GM23248 (cell line): ENCODE measurements around the gene SVEP1.

Experiments used
- EZH2 ChIP-seq: fragments of 200-600 bp; sonication (generic); IDR thresholded peaks from 2 replicates; pipeline ENCODE4 v1.6.1; 2018; ENCODE audit warnings: antibody characterized with exemption, mild to moderate bottlenecking; ENCODE audit not compliant: insufficient read depth, poor library complexity, severe bottlenecking
- EZH2phosphoT487 ChIP-seq: fragments of 200-600 bp; sonication (generic); IDR thresholded peaks from 2 replicates; pipeline ENCODE4 v1.6.1; 2018; ENCODE audit warnings: antibody characterized with exemption, moderate library complexity, mild to moderate bottlenecking, low read depth; ENCODE audit not compliant: insufficient read depth

DNA sequence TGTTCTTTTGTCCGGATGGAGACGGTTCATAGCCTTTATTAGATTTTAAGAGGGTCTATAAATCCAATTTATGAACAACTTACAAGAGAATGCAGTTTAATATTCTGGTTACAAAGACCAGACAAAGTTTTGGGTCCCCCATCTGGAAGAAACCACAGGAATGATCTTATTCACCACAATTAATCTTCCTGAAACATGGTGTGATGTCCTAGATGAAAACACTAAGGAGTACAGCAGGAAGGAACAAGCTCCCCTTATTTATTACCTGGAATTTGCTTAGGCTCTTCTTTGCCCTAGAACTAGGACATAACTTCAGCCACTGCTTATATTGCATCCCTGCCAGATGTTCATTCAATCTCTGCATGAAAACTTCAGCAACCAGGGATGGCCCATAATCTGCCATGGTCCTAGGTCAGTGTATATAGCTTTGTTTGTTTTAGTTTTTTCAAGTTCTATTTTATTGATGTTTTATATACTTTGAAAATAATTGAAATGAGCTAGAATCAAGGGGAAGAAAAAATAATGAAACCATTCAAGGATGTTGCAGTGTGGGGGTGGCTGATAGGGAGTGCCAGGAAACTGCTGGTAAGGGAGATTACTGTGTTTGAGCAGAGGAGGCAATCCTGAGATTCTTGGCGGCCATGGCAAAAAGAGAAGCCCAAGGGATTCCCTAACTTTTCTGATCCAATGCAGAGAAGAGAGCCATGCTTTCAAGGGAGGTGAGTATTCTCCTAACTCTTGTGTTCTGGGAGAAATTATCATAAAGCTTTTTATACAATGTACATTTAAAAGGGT is 258.7 kb downstream of the SVEP1 start:
- TF ChIP-seq EZH2 = no peak
- no peak for TF ChIP-seq EZH2phosphoT487
